HG03520 (cell line): ENCODE data around the gene CCDC69.
"Not testable (repeated sequence)": the region's sequence is repeated elsewhere in the genome, so short reads cannot be mapped to it uniquely, and the experiment has no call there.

Source experiments
- ATAC-seq: cut with Tn5 transposase; IDR thresholded peaks from one replicate; pipeline ENCODE4 v1.9.1; 2021; ENCODE audit warnings: mild to moderate bottlenecking, moderate library complexity; ENCODE audit not compliant: unreplicated experiment

Gene CCDC69

GRCh38 chr5:151196556-151197290 lies 27.2 kb downstream of the CCDC69 start:
- ATAC-seq = peak; percentile 89

- ATAC-seq = no peak
These were observed 28.3 kb downstream of the CCDC69 start for GRCh38 chr5:151195622-151196021.

- ATAC-seq = no peak
These were observed 31.3 kb downstream of the CCDC69 start for GRCh38 chr5:151192626-151193025.

- ATAC-seq = no peak
These were observed 32.2 kb downstream of the CCDC69 start for GRCh38 chr5:151191661-151192060.

- ATAC-seq = no peak
These were observed 34.7 kb downstream of the CCDC69 start for GRCh38 chr5:151189151-151189550.

- ATAC-seq = no peak
These were observed 37.4 kb downstream of the CCDC69 start for GRCh38 chr5:151186538-151186937.

- no peak for ATAC-seq
These were observed 37.8 kb downstream of the CCDC69 start for GRCh38 chr5:151186052-151186451.

- ATAC-seq = no peak
These were observed 39.4 kb downstream of the CCDC69 start for GRCh38 chr5:151184316-151185042.

GRCh38 chr5:151183456-151184245 lies 40.2 kb downstream of the CCDC69 start:
- no peak for ATAC-seq

- no peak for ATAC-seq
These were observed 40.9 kb downstream of the CCDC69 start for GRCh38 chr5:151182976-151183375.

- ATAC-seq = no peak
These were observed 41.4 kb downstream of the CCDC69 start for GRCh38 chr5:151182524-151182900.

GRCh38 chr5:151181818-151182523 lies 41.9 kb downstream of the CCDC69 start:
- no peak for ATAC-seq

- no peak for ATAC-seq
These were observed 43.6 kb downstream of the CCDC69 start for GRCh38 chr5:151180291-151180690.

- ATAC-seq = no peak
These were observed 44.4 kb downstream of the CCDC69 start for GRCh38 chr5:151179489-151179840.

GRCh38 chr5:151178777-151179488 lies 45.0 kb downstream of the CCDC69 start:
- ATAC-seq = no peak

GRCh38 chr5:151178372-151178771 lies 45.5 kb downstream of the CCDC69 start:
- no peak for ATAC-seq

GRCh38 chr5:151176268-151176667 lies 47.6 kb downstream of the CCDC69 start:
- ATAC-seq = not testable (repeated sequence)

GRCh38 chr5:151174612-151175101 lies 49.2 kb downstream of the CCDC69 start:
- no peak for ATAC-seq

- no peak for ATAC-seq
These were observed 49.9 kb downstream of the CCDC69 start for GRCh38 chr5:151173711-151174611.
